GM18526 (cell line): ENCODE measurements around the gene TRIM15.

Experiments
- POLR2A ChIP-seq: IDR thresholded peaks from 3 replicates; pipeline ENCODE4 v1.6.1; 2011; ENCODE audit not compliant: insufficient read length; ENCODE audit errors: extremely low read depth

TRIM15 gene

DNA sequence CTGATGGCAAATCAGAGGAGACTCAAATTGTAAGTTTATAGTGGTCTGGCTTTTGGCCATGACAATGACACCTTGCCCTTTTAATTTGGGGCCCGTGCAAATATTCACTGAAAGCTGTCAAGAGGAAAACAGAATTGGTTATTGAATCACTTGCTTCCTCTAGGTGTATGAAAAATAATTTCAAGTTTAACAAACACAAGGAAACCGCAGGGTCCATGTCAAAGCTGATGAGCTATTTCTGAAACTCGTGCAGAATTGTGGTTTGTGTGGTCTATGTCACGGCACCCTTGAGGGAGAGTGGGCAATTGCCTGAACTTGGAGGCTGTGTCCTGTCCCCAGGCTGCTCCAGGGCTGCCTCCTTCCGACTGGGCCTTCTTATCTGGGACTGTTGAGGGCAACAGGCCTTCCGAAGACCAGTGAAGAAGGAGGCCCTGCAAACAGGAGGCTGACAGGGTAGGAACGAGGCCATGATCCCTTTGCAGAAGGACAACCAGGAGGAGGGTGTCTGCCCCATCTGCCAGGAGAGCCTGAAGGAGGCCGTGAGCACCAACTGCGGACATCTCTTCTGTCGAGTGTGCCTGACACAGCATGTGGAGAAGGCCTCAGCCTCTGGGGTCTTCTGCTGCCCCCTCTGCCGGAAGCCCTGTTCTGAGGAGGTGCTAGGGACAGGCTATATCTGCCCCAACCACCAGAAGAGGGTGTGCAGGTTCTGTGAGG lies 26.6 kb upstream of the TRIM15 start:
- no peak for TF ChIP-seq POLR2A

DNA sequence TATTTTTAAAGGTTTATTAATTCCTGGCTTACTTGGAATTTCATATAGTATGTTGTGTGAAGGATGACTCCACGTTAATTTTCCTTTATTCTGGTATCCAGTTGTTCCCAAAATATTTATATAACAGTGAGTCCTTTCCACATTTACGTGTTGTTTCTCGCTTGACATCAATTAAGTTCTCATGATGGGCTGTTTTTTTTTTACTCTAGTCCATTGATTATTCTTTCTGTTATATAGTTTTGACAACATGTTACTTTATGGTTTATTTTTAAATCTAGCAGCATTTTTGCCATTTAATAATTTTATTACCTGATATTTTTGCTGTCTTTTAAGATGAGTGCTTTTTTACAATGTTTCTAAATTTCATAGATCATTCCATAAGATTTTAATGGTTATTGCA lies 20.7 kb upstream of the TRIM15 start:
- no peak for TF ChIP-seq POLR2A

DNA sequence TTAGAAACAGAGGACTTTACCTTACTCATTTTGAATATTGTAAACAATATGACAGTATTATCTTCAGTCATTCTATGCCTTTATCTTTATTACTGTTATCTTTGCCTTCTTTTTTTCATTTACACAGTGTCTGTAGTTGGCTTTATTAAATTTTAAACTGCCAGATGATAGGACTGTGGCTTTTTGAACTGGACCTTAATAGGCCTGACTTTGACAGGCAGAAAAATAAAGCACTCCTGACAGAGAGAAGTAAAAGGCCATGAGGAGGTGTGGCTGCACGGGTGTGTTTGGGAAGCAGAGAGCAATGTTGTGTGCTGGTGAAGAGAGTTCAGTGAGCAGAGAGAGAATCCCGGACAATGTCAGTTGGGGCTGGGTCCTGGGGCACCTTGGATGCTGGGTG lies 19.6 kb upstream of the TRIM15 start:
- no peak for TF ChIP-seq POLR2A

DNA sequence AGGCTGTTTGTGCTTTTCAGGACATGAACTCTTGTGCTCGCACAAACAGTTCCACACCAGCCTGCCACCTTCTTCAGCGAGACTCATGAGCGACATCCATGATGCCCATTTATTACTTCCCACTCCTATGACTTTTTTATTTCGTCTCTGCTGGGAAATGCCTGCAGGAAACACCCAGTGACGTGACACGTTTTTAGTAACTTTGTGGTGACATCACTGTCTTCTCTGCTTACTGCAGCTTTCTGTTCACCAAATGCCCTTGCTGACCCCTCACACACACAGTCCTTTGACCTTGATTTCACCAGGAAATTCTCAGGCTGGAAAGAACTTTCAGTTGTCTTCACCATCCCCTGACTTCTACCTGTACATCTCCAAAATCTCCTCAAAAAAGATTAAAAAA lies 18.5 kb upstream of the TRIM15 start:
- TF ChIP-seq POLR2A, result no peak

DNA sequence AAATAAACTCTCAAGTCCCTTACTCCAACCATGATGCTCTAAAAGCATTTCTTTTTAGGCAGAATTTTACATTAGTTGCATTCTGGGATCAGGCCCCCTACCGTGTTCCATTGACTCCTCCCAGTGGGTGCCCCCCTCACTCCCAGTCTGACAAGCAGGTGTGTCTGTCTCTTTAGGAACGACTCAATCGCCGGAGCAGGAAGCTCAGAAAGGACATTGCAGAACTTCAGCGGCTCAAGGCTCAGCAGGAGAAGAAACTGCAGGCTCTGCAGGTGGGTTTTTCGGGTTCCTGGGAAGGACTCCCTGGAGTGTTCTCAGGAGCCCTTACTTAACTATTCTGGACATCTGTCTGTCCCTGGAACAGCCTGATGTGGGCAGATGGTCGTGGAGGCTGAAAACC lies 17.5 kb upstream of the TRIM15 start:
- TF ChIP-seq POLR2A, result no peak

DNA sequence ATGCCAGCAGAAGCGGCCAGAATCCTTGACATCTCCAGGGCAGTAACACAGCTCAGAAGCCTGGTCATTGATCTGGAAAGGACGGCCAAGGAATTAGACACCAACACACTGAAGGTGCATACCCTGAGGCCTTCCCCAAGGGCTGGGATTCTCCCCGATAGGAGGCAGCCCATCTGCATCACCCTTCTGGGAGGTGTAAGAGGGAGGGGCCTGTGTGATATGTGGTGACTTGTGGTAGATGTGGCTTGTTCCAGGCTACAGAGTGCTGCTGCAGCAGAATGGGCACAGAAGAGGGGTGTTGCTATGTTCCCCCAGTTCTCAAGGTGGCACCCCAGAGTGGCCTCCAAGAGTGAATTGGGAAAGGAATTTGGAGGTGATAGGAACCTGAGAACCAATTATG lies 16.2 kb upstream of the TRIM15 start:
- TF ChIP-seq POLR2A, result no peak

DNA sequence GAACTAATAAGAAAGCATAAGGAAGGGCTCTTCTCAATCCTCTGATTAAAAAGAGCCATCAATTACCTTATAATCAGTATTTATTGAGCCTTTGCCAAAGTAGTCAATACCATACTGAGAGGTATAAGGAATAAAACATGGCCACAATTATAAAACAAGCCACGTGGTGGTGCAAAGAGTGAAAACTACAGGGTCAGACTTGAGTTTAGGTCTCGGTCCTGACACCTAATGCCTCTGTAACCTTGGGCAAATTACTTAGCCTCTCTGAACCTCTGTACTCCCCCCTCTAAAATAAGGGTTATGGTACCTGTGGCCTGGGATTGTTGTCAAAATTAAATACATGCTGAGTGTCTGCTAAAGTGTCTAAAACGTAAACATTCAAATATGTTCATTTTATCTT lies 14.1 kb upstream of the TRIM15 start:
- TF ChIP-seq POLR2A, result no peak

DNA sequence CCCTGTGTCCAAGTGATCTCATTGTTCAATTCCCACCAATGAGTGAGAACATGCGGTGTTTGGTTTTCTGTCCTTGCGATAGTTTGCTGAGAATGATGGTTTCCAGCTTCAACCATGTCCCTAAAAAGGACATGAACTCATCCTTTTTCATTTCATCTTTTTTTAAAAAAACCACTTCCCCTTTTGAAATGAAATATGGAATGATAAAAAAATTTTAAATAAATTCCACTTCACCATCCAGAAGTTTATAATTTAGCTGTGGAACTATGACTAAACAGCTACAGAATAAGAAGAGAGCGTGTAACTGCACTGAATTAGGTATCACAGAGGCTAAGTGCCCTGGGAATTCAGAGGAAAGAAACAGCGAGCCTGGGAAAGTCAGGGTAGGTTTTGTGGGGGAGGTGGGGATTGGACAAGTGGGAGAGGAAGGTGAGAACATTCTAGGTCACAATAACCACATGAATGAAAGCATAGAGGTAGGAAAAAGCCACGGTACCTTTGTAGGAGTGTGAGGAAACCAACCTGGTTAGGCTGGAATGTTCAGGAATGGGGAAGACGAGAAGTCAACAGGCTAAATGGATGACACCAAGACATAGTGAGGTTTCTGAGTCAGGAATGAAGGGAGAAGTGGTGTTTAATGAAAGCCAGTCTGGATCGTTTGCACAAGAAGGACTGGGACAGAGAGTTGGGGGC lies 13.3 kb upstream of the TRIM15 start:
- no peak for TF ChIP-seq POLR2A

DNA sequence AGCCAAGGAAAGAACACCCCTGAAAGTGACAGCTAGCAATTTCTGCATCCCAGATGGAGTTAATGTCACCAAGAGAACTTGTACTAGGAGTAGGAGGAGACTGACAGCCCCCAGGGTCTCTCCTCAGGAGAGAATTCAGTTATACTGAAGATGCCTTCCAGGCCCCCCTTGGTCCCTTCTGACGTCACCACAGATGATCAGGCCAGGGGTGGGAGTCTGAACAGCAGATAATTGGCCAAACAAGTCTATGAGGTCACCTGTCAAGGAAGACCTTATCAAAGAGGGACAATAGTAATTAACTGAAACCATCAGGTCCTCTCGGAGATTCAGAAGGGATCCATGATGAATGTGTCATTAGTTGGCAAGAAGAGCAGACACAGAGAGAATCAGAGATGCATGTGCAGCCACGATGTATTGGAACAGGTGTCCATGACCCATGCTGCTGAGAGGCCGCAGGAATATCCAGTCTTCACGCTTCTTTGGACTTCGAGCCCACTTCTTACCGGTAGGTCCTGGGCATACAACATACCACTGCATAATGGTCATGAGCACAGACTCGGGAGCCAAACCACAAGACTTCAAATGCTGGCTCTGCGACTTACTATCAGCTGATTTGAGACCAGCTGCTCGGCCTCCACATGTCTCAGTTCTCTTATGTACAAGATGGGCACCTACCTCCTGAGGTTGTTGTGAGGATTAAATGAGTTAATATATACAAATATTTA lies 12.5 kb upstream of the TRIM15 start:
- TF ChIP-seq POLR2A, result no peak

DNA sequence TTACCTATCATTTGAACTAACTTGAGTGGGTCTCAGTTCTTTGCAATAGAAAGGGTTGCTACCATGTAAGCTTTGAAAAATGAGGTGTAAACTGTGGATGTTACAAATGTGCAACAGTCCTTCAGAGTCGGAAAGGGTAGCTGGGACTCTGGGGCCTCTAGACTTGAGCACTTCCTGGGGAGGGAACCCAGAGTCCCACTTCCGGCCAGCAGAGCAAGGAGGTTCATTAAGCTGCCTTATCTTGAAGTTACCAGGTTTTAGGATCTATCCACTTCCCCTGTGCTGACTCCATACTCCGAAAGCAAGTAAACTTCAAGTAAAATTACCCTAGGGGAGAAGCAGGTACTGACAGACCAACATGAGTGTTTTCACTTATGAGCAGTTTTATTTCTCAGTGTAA lies 11.8 kb upstream of the TRIM15 start:
- no peak for TF ChIP-seq POLR2A

DNA sequence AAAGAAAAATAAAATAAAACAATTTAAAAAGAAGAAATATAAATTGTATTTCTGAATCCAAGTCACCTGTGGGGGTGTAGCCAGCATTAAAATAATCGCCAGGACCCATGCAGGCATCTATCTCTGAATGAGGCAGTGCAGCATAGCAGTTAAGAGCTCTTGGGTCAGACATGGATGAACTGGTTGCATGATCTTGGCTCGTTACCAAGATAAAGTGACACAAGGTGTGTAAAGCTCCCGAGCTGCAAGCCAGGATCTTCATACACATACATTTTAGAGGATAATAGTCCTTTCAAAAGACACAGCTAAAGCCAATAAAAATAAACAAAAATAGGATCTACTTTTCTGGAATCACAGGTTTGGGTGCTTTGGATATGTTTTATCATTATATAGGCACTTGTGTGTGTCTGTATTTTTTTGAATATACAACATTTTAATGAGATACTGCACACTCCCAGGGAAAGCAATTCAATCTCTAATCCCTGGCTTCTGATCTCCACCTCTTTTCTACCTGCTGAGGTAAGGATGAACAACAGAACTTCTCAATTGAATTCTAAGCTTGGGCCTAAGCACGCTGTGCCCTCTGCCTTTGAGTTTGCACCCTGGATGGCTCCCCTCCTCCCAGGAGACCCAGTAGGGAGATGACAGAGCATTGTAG lies 11.2 kb upstream of the TRIM15 start:
- TF ChIP-seq POLR2A, result no peak

DNA sequence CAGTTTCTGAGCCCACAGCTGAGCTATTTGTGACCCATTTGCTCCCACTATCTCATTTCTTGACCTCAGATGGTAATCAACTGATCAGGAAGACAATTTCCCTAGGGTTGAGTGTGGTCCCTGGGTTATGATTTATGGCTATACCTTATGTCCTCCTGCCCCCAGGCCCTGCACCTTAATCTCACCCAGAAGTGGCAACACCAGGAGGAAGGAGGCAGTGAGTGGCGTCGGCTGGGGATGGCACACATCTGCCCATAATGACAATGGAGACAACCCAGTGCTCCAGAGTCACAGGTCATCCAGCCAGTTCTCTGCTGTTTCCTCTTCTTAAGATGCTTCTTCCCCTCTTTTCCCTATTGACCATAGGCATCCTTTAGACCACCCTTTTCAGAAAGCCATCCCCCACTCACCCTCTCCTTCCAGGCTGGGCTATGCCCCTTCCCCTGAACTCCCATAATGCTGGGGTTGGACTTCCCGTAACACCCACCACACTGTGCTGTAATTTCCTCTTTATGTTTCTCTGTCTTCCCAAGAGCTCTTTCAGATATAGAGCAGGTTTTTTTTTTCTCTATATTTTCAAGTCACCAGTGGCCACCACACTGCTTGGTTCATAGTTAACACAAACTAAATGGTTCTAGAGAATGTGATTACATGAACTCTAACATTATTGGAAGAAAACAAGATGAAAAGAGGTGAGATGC lies 10.3 kb upstream of the TRIM15 start:
- TF ChIP-seq POLR2A, result no peak

DNA sequence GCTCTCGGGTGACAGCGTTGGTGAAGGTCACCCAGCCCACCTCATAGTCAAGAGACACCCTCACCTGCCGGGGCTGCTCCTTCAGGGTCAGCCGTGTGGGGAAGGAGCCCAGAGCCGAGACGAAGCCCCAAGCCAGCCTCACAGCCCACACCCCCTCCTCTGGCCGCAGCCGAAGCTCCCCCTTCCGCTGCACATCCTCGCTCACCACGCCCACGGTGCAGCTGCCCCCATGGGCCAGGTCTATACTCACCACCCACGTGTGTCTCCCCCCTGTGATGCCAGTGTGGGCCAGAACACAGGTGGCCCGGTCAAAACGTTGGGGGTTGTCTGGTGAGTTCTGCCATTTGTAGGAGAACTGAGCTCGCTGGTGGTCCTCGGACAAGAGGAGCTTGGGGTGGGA lies 9.3 kb upstream of the TRIM15 start:
- no peak for TF ChIP-seq POLR2A

DNA sequence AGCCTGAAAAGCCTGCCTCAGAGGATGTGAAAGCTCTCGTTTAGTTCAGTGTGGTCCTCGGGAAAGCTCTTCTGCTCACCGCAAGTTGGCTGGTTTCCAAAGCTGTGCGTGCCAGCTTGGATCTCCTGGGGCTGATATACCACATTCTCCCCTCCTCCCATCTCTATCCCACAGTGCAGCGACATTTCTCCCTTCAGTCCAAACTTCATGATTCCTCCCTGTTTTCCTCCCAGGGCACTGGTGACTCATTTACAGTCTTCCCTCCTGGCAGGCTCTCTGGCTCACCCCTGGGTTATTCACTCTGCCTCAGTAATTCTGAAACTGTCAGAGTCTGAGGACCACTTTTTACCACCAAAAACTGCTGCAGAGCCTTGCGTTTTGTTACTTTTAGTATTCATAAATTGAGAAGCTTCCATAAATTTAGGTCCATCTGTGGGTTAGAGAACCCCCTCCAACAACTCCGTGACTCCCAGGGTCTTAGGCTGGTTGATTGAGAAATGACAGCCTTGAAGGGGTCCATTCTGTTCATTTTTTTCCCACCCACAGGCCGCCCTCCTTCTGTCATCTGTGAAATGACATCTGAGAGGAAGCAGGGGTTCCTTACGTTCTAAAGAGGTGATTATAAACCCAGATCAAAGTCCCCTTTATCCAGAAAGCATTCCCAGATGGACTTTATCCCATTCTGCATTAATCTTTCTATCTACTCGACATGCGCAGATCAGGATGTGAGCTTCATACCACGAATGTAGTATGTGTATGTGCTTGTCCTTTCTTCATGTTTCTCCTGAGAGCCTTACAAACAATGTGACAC lies 8.4 kb upstream of the TRIM15 start:
- TF ChIP-seq POLR2A, result no peak
